ENCODE measurements around the gene CLDN22. TPM values are rescaled to one million over a fixed set of nuclear protein-coding genes. Genes with fewer than 3 reads are reported as not detected.

CLDN22 gene
- total and polyA plus RNA-seq, 10 of the 15 experiments (the other 5 are each of a cell fraction or from before 2014, with no cell fraction given), result not detected

DNA sequence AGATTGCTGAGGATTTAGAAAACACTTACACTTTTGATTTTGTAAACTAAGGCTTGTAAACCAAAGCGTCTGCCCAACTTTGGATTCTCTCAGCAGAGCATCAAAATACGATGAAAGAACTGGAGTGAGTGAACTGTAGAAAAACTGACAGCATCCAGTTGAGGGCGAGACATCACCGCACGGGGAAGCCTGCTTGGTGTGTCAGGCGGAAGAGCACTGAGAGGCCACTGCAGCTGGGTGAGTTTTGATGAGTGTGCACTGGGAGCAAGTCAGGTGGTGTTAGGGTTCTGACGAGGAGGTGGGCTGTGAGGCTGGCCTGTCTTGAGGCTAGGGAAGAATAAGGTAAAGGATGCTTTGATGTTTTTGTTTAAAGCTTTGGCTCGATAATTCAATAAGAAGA lies 49.0 kb upstream of the CLDN22 start:
- ChIA-PET POLR2A (no interaction called here), CTCF (interaction anchor here (1.3 kb wide), 1 partner anchor 51 kb away, joined by 3 read pairs; no protein-coding TSS in a partner anchor), RAD21 (ENCODE audit: unreplicated experiment) (no interaction called here), SMC1A (ENCODE audit: uncharacterized antibody, unreplicated experiment) (no interaction called here)
- Histone ChIP-seq H3K79me2 (ENCODE audit: control insufficient read depth, insufficient read depth, low read length) (no peaks in the 10 kb centered on the region), H3K27me3 (replicated peaks in 1 of 2; ENCODE audit: control insufficient read depth in 2 of 2, insufficient read depth in 2 of 2, low read length in 1 of 2) (no peaks in the 10 kb centered on the region), H3K4me3 (no peak overlapping the region), H3K9ac (ENCODE audit: control insufficient read depth, insufficient read depth, low read length) (no peak overlapping the region), H3K4me2 (ENCODE audit: control insufficient read depth, insufficient read depth) (no peak overlapping the region), H3K36me3 (ENCODE audit: control insufficient read depth in 2 of 2, insufficient read depth in 2 of 2, low read length in 1 of 2) (no peaks in the 10 kb centered on the region), H3K9me3 (replicated peaks; ENCODE audit: control insufficient read depth, insufficient read depth, low read length) (no peaks in the 10 kb centered on the region; the same call in 2 of the 3 replicates), H3K27ac (ENCODE audit: control insufficient read depth, insufficient read depth) (no peak overlapping the region), H4K20me1 (ENCODE audit: control insufficient read depth, insufficient read depth) (no peaks in the 10 kb centered on the region), H2AFZ (ENCODE audit: control insufficient read depth, low read depth, low read length) (no peak overlapping the region), H3K4me1 (ENCODE audit: control insufficient read depth, insufficient read depth, low read length) (no peaks in the 10 kb centered on the region)
- ATAC-seq, result no peak
- FAIRE-seq, result no peak
- no peak for DNase-seq (ENCODE audit: low read depth, low spot score)
- 68% methylated on average over 8 of the region's 8 CpGs for WGBS (ENCODE audit: insufficient coverage, insufficient replicate concordance, low lambda C conversion rate, missing lambda C conversion rate)
- BruUV-seq (replicated peaks), result no TSS peak
- in situ Hi-C loops (cut with MboI), result no loop called here
- TF ChIP-seq, protein P1, sequence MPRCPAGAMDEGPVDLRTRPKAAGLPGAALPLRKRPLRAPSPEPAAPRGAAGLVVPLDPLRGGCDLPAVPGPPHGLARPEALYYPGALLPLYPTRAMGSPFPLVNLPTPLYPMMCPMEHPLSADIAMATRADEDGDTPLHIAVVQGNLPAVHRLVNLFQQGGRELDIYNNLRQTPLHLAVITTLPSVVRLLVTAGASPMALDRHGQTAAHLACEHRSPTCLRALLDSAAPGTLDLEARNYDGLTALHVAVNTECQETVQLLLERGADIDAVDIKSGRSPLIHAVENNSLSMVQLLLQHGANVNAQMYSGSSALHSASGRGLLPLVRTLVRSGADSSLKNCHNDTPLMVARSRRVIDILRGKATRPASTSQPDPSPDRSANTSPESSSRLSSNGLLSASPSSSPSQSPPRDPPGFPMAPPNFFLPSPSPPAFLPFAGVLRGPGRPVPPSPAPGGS (IDR thresholded peaks at IDR 0.05; ENCODE audit: borderline replicate concordance, insufficient read depth, low read depth, low read length, poor library complexity, severe bottlenecking), result no peak
- TF ChIP-seq, protein P2, sequence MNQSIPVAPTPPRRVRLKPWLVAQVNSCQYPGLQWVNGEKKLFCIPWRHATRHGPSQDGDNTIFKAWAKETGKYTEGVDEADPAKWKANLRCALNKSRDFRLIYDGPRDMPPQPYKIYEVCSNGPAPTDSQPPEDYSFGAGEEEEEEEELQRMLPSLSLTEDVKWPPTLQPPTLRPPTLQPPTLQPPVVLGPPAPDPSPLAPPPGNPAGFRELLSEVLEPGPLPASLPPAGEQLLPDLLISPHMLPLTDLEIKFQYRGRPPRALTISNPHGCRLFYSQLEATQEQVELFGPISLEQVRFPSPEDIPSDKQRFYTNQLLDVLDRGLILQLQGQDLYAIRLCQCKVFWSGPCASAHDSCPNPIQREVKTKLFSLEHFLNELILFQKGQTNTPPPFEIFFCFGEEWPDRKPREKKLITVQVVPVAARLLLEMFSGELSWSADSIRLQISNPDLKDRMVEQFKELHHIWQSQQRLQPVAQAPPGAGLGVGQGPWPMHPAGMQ (IDR thresholded peaks at IDR 0.05; ENCODE audit: borderline replicate concordance), result no peak
- intact Hi-C loops (cut with micrococcal nuclease; ENCODE audit: unreplicated experiment), result no loop called here

DNA sequence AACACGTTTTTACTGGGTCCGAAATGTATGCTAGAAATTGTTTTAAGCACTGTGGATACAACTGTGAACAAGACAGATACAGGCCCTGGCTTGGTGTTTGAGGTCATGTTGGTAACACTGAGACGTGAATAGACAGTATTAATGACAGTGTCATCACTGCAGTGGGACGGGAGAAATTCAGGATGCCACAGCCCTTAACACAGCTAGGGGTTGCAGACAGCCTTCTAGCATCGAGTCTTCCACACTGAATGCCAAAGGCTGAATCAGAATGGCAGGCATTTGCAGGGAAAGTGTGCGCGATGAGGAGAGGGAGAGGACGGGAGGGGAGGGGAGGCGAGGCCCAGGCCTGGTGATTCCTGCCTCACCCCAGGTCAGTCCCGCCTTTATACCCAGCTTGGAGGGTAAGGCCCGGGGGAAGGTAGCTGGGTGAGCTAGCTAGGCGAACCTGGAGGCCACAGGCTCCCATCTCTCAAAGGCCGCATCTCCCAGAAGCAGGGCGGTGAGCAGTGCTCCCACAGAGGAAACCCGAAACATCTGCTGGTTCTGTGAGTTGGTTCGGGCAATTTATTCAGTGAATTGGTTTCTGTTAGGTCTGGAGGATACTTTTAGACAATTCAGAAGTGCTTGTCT lies 46.2 kb upstream of the CLDN22 start:
- WGBS (ENCODE audit: insufficient coverage, insufficient replicate concordance, low lambda C conversion rate, missing lambda C conversion rate), result 40% methylated on average over 16 of the region's 16 CpGs
- H3K27me3 ChIP-seq (replicated peaks in 1 of 2; ENCODE audit: control insufficient read depth in 2 of 2, insufficient read depth in 2 of 2, low read length in 1 of 2), result no peaks in the 10 kb centered on the region
- no peaks in the 10 kb centered on the region for H3K79me2 ChIP-seq (ENCODE audit: control insufficient read depth, insufficient read depth, low read length)
- POLR2A ChIA-PET, result interaction anchor here (0.7 kb wide), 1 partner anchor 716 kb away, joined by 4 read pairs; no protein-coding TSS in a partner anchor
- SMC1A ChIA-PET (ENCODE audit: uncharacterized antibody, unreplicated experiment), result no interaction called here
- intact Hi-C loops (cut with micrococcal nuclease; ENCODE audit: unreplicated experiment) (no loop called here), in situ Hi-C loops (cut with MboI) (no loop called here)
- H3K4me1 ChIP-seq (ENCODE audit: control insufficient read depth, insufficient read depth, low read length), result no peaks in the 10 kb centered on the region
- DNase-seq (ENCODE audit: low read depth, low spot score) (no peak), FAIRE-seq (no peak), ATAC-seq (no peak)
- CTCF ChIA-PET, result no interaction called here
- no peak overlapping the region for H2AFZ ChIP-seq (ENCODE audit: control insufficient read depth, low read depth, low read length)
- no peak overlapping the region for H3K9ac ChIP-seq (ENCODE audit: control insufficient read depth, insufficient read depth, low read length)
- no peaks in the 10 kb centered on the region for H3K9me3 ChIP-seq (replicated peaks; ENCODE audit: control insufficient read depth, insufficient read depth, low read length)
- BruUV-seq (replicated peaks), result no TSS peak
- RAD21 ChIA-PET (ENCODE audit: unreplicated experiment), result no interaction called here
- no peaks in the 10 kb centered on the region for H4K20me1 ChIP-seq (ENCODE audit: control insufficient read depth, insufficient read depth)
- no peak overlapping the region for H3K4me3 ChIP-seq
- no peak overlapping the region for H3K27ac ChIP-seq (ENCODE audit: control insufficient read depth, insufficient read depth)
- H3K36me3 ChIP-seq (ENCODE audit: control insufficient read depth in 2 of 2, insufficient read depth in 2 of 2, low read length in 1 of 2), result no peaks in the 10 kb centered on the region
- H3K4me2 ChIP-seq (ENCODE audit: control insufficient read depth, insufficient read depth), result no peak overlapping the region
- no peak for TF ChIP-seq CBFB (IDR thresholded peaks at IDR 0.05; ENCODE audit: low read depth)
- no peak for TF ChIP-seq ZNF24 (IDR thresholded peaks at IDR 0.05)
- no peak for TF ChIP-seq EED (IDR thresholded peaks at IDR 0.05; ENCODE audit: low read depth)
- no peak for TF ChIP-seq TCF7 (IDR thresholded peaks at IDR 0.05; ENCODE audit: borderline replicate concordance)
- no peak for TF ChIP-seq TAF1 (IDR thresholded peaks at IDR 0.05; ENCODE audit: borderline replicate concordance, low read depth, low read length)
- no peak for TF ChIP-seq SP1 (IDR thresholded peaks at IDR 0.05; ENCODE audit: low read depth, low read length)
- no peak for TF ChIP-seq SREBF1 (IDR thresholded peaks at IDR 0.05; ENCODE audit: low read length)
- no peak for TF ChIP-seq CREB1 (IDR thresholded peaks at IDR 0.05; ENCODE audit: low read depth)
- TF ChIP-seq, protein P3, sequence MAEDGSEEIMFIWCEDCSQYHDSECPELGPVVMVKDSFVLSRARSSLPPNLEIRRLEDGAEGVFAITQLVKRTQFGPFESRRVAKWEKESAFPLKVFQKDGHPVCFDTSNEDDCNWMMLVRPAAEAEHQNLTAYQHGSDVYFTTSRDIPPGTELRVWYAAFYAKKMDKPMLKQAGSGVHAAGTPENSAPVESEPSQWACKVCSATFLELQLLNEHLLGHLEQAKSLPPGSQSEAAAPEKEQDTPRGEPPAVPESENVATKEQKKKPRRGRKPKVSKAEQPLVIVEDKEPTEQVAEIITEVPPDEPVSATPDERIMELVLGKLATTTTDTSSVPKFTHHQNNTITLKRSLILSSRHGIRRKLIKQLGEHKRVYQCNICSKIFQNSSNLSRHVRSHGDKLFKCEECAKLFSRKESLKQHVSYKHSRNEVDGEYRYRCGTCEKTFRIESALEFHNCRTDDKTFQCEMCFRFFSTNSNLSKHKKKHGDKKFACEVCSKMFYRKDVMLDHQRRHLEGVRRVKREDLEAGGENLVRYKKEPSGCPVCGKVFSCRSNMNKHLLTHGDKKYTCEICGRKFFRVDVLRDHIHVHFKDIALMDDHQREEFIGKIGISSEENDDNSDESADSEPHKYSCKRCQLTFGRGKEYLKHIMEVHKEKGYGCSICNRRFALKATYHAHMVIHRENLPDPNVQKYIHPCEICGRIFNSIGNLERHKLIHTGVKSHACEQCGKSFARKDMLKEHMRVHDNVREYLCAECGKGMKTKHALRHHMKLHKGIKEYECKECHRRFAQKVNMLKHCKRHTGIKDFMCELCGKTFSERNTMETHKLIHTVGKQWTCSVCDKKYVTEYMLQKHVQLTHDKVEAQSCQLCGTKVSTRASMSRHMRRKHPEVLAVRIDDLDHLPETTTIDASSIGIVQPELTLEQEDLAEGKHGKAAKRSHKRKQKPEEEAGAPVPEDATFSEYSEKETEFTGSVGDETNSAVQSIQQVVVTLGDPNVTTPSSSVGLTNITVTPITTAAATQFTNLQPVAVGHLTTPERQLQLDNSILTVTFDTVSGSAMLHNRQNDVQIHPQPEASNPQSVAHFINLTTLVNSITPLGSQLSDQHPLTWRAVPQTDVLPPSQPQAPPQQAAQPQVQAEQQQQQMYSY (CRISPR knock-in tag; IDR thresholded peaks at IDR 0.05), result no peak
- TF ChIP-seq TCF3 (IDR thresholded peaks at IDR 0.05; ENCODE audit: borderline replicate concordance, insufficient read depth, low read depth, low read length), result no peak

All from GM12878 (cell line).